Type B pancreatic cell (in vitro differentiated cells): Measurements from ENCODE around the gene SLC4A4. TPM values are rescaled to one million over a fixed set of nuclear protein-coding genes. Genes with fewer than 3 reads are reported as not detected.
"Not testable (repeated sequence)": the region's sequence is repeated elsewhere in the genome, so short reads cannot be mapped to it uniquely, and the experiment has no call there.

ENCODE experiments used
- DNase-seq: peaks from one replicate; pipeline ENCODE4 v3.0.0; 2021; ENCODE audit warnings: mixed read lengths; ENCODE audit not compliant: unreplicated experiment; ENCODE audit errors: extremely low spot score
- H3K27ac Mint-ChIP-seq: 2 replicates; pipeline ENCODE4 v1.8.0; 2021; ENCODE audit warnings: mild to moderate bottlenecking, mixed read lengths
- H3K27me3 Mint-ChIP-seq: 2 replicates; pipeline ENCODE4 v1.8.0; 2021; ENCODE audit warnings: mixed read lengths
- H3K36me3 Mint-ChIP-seq: 2 replicates; pipeline ENCODE4 v1.8.0; 2021; ENCODE audit warnings: mixed read lengths
- H3K4me1 Mint-ChIP-seq: one replicate; pipeline ENCODE4 v1.8.0; 2021; ENCODE audit warnings: mixed read lengths; ENCODE audit not compliant: unreplicated experiment
- H3K4me3 Mint-ChIP-seq: 2 replicates; pipeline ENCODE4 v1.8.0; 2021; ENCODE audit warnings: mild to moderate bottlenecking, mixed read lengths
- H3K9me3 Mint-ChIP-seq: 2 replicates; pipeline ENCODE4 v1.8.0; 2021; ENCODE audit warnings: mixed read lengths
- CTCF ChIP-seq: fragments of 200-600 bp; sonication (generic); conservative IDR thresholded peaks from 2 replicates; pipeline ENCODE4 v1.5.0; 2021; ENCODE audit warnings: antibody characterized with exemption, mild to moderate bottlenecking
- total RNA-seq: library from RNA; stranded (reverse); gene quantifications from 2 replicates; pipeline ENCODE4 v1.2.1, GENCODE V29; 2021; ENCODE audit warnings: low replicate concordance

The SLC4A4 gene
- total RNA-seq, 1 donor from 2014 or later, result 27.2 TPM

GRCh38 chr4:71396382-71396781 is 57.6 kb downstream of the SLC4A4 start:
- Mint-ChIP-seq H3K27ac (no peak overlapping the region), H3K27me3 (no peaks in the 10 kb centered on the region), H3K36me3 (peaks cover 6% of the 10 kb centered on the region), H3K4me3 (no peak overlapping the region), H3K4me1 (peaks cover 5% of the 10 kb centered on the region), H3K9me3 (no peaks in the 10 kb centered on the region)
- DNase-seq, result no peak
- no peak for TF ChIP-seq CTCF

- H3K27me3 Mint-ChIP-seq, result no peaks in the 10 kb centered on the region
- DNase-seq, result no peak
- H3K4me1 Mint-ChIP-seq, result peaks cover 8% of the 10 kb centered on the region
- H3K4me3 Mint-ChIP-seq, result no peak overlapping the region
- H3K9me3 Mint-ChIP-seq, result no peaks in the 10 kb centered on the region
- H3K36me3 Mint-ChIP-seq, result peaks cover 3% of the 10 kb centered on the region
- no peak for TF ChIP-seq CTCF
- no peak overlapping the region for H3K27ac Mint-ChIP-seq
Measured at GRCh38 chr4:71400810-71401209, 62.0 kb downstream of the SLC4A4 start.

GRCh38 chr4:71402616-71403015 is 63.8 kb downstream of the SLC4A4 start:
- Mint-ChIP-seq H3K4me3 (no peak overlapping the region), H3K36me3 (peaks cover 4% of the 10 kb centered on the region), H3K27ac (no peak overlapping the region), H3K27me3 (no peaks in the 10 kb centered on the region), H3K9me3 (peaks cover 4% of the 10 kb centered on the region), H3K4me1 (peaks cover 16% of the 10 kb centered on the region)
- TF ChIP-seq CTCF, result no peak
- DNase-seq, result no peak

GRCh38 chr4:71404049-71404448 is 65.2 kb downstream of the SLC4A4 start:
- no peak overlapping the region for H3K4me3 Mint-ChIP-seq
- H3K4me1 Mint-ChIP-seq, result peaks cover 16% of the 10 kb centered on the region
- no peak for DNase-seq
- H3K27ac Mint-ChIP-seq, result no peak overlapping the region
- peaks cover 11% of the 10 kb centered on the region for H3K36me3 Mint-ChIP-seq
- TF ChIP-seq CTCF, result no peak
- no peaks in the 10 kb centered on the region for H3K27me3 Mint-ChIP-seq
- peaks cover 13% of the 10 kb centered on the region for H3K9me3 Mint-ChIP-seq

- Mint-ChIP-seq H3K9me3 (peaks cover 13% of the 10 kb centered on the region), H3K4me3 (no peak overlapping the region), H3K27ac (no peak overlapping the region), H3K36me3 (peaks cover 16% of the 10 kb centered on the region), H3K4me1 (peaks cover 16% of the 10 kb centered on the region), H3K27me3 (no peaks in the 10 kb centered on the region)
- TF ChIP-seq CTCF, result no peak
- no peak for DNase-seq
Measured at GRCh38 chr4:71405791-71406190, 67.0 kb downstream of the SLC4A4 start.

- peaks cover 12% of the 10 kb centered on the region for H3K4me1 Mint-ChIP-seq
- H3K9me3 Mint-ChIP-seq, result peaks cover 13% of the 10 kb centered on the region
- no peak overlapping the region for H3K27ac Mint-ChIP-seq
- no peak overlapping the region for H3K4me3 Mint-ChIP-seq
- no peak for TF ChIP-seq CTCF
- H3K27me3 Mint-ChIP-seq, result no peaks in the 10 kb centered on the region
- DNase-seq, result no peak
- peaks cover 16% of the 10 kb centered on the region for H3K36me3 Mint-ChIP-seq
Measured at GRCh38 chr4:71406459-71406963, 67.7 kb downstream of the SLC4A4 start.

GRCh38 chr4:71408961-71409360 is 70.1 kb downstream of the SLC4A4 start:
- Mint-ChIP-seq H3K4me1 (peaks cover 24% of the 10 kb centered on the region), H3K9me3 (peaks cover 13% of the 10 kb centered on the region), H3K36me3 (peaks cover 16% of the 10 kb centered on the region)
- not testable (repeated sequence) for H3K27me3 Mint-ChIP-seq, H3K4me3 Mint-ChIP-seq, H3K27ac Mint-ChIP-seq, DNase-seq
